SK-N-SH (cell line): ENCODE measurements around the gene ROBO3.

Source experiments
- CTCF ChIP-seq: fragments of 200-600 bp; sonication (generic); IDR thresholded peaks from 2 replicates; pipeline ENCODE4 v1.6.1; 2017; ENCODE audit warnings: antibody characterized with exemption, mild to moderate bottlenecking, moderate library complexity
- GATA2 ChIP-seq: sonication (generic); formaldehyde crosslinking; IDR thresholded peaks from 2 replicates; pipeline ENCODE4 v1.5.0; 2020; ENCODE audit warnings: mild to moderate bottlenecking, missing genetic modification reagents
- RAD21 ChIP-seq: IDR thresholded peaks from 2 replicates; pipeline ENCODE4 v1.6.1; 2012; ENCODE audit warnings: mild to moderate bottlenecking, low read length
- USF2 ChIP-seq: fragments of 150-350 bp; IDR thresholded peaks from 2 replicates; pipeline ENCODE4 v1.6.1; 2017; ENCODE audit warnings: antibody characterized with exemption, low read length, low read depth, borderline replicate concordance

GRCh38 chr11:124863826-124864165 is 1.4 kb upstream of the ROBO3 start:
- TF ChIP-seq USF2 (no peak), GATA2 (CRISPR knock-in tag) (no peak), CTCF (no peak), RAD21 (no peak)
